Measurements from ENCODE around the gene PLA1A.
"Not testable (repeated sequence)": the region's sequence is repeated elsewhere in the genome, so short reads cannot be mapped to it uniquely, and the experiment has no call there.

PLA1A gene

DNA sequence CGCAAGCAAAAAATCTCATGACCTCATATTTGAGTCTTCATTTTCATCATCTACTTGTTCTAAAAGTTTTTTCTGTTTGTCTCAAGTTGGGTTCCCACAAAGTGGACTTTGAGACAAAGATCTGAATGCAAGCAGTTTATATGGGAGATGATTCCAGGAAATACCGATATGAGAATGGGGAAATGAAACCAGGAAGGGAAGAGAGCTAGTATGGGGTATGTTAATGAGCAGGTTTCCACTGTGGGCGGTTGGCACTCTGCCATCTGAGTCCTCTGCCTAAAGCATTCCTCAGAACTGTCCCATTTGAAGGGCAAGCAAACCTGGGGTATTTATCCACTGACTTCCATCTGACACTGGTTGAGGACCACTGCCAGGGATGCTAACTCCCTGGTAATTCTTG is 9.6 kb upstream of the PLA1A start:
- TF ChIP-seq, protein P1, sequence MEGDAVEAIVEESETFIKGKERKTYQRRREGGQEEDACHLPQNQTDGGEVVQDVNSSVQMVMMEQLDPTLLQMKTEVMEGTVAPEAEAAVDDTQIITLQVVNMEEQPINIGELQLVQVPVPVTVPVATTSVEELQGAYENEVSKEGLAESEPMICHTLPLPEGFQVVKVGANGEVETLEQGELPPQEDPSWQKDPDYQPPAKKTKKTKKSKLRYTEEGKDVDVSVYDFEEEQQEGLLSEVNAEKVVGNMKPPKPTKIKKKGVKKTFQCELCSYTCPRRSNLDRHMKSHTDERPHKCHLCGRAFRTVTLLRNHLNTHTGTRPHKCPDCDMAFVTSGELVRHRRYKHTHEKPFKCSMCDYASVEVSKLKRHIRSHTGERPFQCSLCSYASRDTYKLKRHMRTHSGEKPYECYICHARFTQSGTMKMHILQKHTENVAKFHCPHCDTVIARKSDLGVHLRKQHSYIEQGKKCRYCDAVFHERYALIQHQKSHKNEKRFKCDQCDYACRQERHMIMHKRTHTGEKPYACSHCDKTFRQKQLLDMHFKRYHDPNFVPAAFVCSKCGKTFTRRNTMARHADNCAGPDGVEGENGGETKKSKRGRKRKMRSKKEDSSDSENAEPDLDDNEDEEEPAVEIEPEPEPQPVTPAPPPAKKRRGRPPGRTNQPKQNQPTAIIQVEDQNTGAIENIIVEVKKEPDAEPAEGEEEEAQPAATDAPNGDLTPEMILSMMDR (conservative IDR thresholded peaks at IDR 0.05; ENCODE audit: low read depth, low read length): no peak
- no peak for DNase-seq (ENCODE audit: low read depth)
- no peak overlapping the region for H3K4me3 ChIP-seq (ENCODE audit: low read length)

DNA sequence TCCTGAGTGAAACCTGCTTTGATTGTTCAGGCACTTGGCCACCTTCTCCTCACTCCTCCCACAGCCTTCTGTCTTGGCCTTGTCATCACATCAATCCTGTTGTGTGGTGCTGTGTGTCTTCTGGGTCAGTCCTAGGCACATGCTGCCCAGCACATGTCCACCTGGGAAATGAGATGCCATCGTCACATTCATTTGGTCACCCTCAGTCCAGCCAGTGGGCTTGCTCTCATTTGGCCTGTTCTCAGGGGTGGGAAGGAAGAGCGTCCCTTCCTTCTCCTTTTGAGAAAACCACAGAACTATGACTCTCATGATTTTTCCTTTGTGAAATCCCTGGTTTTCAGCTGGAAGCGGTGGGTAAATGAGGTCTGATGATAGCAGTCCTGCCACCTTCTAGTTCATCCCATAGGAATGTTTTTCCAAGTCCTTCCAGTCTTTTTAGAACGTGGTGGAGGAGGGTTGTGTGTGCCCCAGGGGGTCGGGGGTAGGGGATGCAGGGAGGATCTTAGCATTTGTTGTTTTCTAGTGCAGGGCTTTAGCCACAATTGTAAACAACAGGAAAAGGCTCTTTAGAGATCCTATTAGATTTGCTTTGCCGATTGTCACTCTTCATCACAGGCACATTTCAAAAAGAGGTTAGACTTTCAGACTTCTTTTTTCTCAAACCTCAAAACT is 8.4 kb upstream of the PLA1A start:
- TF ChIP-seq, protein P1 (conservative IDR thresholded peaks at IDR 0.05; ENCODE audit: low read depth, low read length): no peak
- H3K4me3 ChIP-seq (ENCODE audit: low read length): no peak overlapping the region
- no peak for DNase-seq (ENCODE audit: low read depth)

DNA sequence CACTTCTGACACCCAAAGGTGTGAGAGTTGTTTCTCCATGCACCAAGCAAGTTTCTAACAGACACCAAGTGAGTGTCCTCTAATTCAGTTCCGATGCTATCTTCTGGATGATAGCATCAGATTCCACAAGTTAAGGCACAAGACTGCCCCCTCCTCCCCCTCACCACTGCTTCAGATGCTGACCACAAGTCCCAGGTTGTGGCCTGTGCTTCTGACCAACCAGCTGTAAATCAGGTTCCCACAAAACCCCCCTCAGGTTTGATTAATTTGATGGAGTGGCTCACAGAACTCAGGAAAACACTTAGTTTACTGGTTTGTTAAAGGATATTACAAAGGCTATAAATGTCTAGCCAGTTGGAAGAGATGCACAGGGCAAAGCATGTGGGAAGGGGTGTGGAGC is 7.0 kb upstream of the PLA1A start:
- DNase-seq (ENCODE audit: low read depth): no peak
- H3K4me3 ChIP-seq (ENCODE audit: low read length): no peak overlapping the region
- TF ChIP-seq, protein P1 (conservative IDR thresholded peaks at IDR 0.05; ENCODE audit: low read depth, low read length): no peak

DNA sequence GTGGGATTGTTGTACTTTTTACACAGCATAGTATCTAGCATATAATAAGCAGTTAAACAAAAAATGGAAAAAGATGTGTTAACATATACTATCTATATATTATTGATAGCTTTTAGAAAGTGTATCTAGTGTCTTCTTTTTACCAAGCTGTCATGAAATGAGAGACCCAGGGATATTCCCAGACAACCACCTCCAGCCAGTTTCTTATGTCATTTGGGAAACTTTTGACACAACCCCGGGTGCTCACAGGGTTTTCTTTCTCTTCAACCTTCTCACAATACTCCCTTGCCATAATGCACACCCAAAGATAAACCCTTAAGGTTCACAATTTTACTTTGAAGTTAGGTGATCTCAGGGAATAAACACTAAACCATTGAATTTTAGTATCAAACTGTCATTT is 4.8 kb upstream of the PLA1A start:
- no peak overlapping the region for H3K4me3 ChIP-seq (ENCODE audit: low read length)
- TF ChIP-seq, protein P1 (conservative IDR thresholded peaks at IDR 0.05; ENCODE audit: low read depth, low read length): no peak

DNA sequence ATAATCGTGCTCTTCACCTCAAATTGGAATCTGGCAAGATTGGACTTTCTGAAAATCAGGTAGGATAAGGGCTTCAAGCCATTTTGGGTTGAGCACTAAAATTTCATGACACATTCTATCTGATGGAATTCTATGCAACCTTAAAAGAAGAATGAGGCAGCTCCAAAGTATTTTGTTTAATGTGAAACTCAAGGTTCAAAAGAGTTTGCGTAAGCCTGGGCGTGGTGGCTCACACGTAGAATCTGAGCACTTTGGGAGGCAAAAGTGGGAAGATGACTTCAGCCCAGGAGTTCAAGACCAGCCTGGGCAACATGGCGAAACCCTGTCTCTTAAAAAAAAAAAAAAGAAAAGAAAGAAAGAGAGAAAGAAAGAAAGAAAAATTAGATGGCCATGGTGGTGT is 3.6 kb upstream of the PLA1A start:
- TF ChIP-seq, protein P1 (conservative IDR thresholded peaks at IDR 0.05; ENCODE audit: low read depth, low read length): no peak
- DNase-seq (ENCODE audit: low read depth): no peak
- no peak overlapping the region for H3K4me3 ChIP-seq (ENCODE audit: low read length)

More for the DNA sequence above, 4.8 kb upstream of the PLA1A start:
- DNase-seq (ENCODE audit: low read depth): no peak

DNA sequence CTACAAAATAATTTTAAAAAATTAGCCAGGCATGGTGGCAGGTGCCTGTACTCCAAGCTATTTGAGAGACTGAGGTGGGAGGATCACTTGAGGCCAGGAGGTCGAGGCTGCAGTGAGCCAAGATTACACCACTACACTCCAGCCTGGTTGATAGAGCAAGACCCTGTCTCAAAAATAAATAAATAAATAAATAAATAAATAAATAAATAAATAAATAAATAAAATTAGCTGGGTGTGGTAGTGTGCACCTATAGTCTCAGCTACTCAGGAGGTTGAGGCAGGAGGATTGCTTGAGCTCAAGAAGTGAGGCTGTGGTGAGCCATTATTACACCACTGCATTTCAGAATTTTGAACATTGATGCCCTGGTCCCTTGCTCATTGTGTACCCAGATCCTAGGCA is 2.8 kb upstream of the PLA1A start:
- not testable (repeated sequence) for DNase-seq (ENCODE audit: low read depth); H3K4me3 ChIP-seq (ENCODE audit: low read length)

DNA sequence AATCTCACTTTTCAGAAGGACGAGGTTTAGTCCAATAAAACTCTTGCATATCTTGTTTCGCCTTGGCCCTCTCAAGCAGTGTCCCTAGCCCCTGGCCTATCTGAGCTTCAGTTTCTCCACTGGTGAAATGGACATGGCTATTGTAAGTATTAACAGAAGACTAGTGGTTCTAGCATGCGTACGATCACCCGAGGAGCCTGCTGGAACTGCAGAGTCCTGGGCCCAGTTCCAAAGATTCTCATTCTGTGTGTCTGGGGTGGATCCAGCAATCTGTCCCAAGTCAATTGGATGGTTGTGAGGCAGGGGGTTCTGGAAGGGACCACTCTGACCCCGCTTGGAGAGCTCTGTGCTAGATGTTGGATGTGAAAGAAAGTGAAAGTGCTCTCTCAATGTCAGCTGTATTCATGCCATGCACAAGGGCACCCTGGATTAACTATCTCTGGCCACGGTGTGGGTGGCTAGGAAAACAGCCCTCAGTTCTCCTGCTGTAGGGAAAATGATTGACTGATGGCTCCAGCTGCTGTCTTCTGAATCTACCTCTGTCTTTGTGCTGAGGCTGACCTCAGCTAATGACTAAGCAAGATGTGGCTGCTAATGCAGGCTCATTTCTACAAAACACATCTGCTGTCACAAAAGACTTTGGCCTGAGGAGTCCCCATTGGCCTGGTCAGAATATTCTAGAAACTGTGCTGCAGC is 1.9 kb upstream of the PLA1A start:
- no peak overlapping the region for H3K4me3 ChIP-seq (ENCODE audit: low read length)
- DNase-seq (ENCODE audit: low read depth): no peak
- TF ChIP-seq, protein P1 (conservative IDR thresholded peaks at IDR 0.05; ENCODE audit: low read depth, low read length): no peak

All from retinal pigment epithelial cell (primary cell).